ENCODE data around the gene MAGED1.

DNA sequence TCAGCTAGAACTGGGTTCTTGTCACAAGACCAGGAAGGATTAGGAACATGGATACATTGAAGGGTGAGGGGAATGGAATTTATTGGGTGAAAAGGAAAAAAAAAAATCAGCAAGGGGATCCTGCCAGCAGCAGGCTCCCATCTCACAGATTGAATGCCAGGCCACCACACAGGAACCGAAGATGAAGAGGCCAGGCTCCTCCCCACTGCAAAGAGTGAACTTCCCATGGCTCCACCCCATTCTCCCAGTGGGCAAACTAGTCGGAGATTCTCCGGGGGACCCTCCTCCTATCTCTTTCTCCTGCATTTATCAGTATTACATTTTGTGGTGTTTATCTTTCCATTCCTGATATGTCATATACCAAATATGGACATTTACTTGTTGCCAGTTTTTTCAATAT, 46.0 kb upstream of the MAGED1 start:
- TF ChIP-seq, protein P1, sequence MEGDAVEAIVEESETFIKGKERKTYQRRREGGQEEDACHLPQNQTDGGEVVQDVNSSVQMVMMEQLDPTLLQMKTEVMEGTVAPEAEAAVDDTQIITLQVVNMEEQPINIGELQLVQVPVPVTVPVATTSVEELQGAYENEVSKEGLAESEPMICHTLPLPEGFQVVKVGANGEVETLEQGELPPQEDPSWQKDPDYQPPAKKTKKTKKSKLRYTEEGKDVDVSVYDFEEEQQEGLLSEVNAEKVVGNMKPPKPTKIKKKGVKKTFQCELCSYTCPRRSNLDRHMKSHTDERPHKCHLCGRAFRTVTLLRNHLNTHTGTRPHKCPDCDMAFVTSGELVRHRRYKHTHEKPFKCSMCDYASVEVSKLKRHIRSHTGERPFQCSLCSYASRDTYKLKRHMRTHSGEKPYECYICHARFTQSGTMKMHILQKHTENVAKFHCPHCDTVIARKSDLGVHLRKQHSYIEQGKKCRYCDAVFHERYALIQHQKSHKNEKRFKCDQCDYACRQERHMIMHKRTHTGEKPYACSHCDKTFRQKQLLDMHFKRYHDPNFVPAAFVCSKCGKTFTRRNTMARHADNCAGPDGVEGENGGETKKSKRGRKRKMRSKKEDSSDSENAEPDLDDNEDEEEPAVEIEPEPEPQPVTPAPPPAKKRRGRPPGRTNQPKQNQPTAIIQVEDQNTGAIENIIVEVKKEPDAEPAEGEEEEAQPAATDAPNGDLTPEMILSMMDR (IDR thresholded peaks at IDR 0.05): no peak
- TF ChIP-seq POLR2A (IDR thresholded peaks at IDR 0.05): no peak
